Stimulated activated CD8-positive, alpha-beta memory T cell treated with anti-CD3 and anti-CD28 coated beads, Interleukin-4, amount 100 ng/mL, for 1 hour (primary cell): Measurements from ENCODE around the gene MACF1.
A peak's percentile ranks its signal among the peaks of the same experiment; 100 is the strongest.

ENCODE experiments used
- DNase-seq, 2 donors: peaks; one replicate each; pipeline ENCODE4 v3.0.0-alpha.2; 2020; ENCODE audit warnings: low read depth in 2 of 2, low spot score in 1 of 2

MACF1 gene

DNA sequence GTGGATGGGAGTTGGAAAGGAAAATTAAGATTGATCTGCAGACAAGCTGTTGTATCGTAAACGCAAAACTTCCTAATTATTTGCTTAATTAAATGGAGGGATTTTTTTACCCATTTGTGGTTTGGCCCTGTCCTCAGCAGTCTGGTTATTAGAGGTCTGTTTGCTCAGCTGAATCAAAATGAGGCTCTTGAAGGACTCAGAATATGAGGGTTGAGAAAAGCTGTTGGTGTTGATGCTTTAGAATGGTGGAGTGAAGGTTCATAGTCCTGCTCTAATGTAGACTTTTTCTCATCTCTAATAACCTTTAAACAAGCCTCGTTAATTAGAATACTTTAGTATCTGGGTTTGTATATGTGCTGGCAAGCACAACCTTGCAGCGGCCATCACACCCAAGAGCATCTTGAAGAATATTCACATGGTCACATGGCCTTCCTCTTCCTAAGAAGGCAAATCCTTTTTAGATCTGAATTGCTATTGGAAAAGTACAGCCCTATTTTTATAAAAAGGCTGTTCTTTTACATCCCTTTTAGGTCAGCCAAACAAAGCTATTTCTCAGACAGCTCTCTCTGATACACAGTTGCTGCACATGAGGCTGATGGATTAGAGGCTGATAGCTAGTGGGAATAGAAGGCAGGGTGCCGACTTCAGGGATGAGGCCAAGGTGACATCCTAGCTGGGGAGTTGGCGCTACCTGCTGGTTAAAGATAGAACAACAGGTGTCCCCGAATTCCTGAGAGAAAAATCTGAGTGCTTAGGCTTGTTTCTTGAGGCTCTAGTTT lies 53.8 kb downstream of the MACF1 start:
- peak; percentile 34 to 46 for DNase-seq

DNA sequence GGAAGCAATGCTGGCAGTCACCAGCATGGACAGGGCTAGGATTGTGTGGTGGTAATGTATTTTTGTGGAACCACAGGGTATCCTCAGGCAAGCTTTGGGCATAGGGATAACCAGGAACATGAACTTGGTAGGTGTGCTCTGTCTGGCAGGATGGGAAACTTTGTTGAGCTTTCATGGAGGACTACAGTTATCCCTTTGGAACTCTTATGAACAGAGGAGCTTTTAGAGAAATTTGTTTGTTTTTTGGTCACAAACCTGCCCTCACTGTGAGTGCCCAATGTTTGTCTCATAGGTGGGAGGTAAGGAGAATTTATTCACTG lies 54.4 kb downstream of the MACF1 start:
- DNase-seq = no peak

DNA sequence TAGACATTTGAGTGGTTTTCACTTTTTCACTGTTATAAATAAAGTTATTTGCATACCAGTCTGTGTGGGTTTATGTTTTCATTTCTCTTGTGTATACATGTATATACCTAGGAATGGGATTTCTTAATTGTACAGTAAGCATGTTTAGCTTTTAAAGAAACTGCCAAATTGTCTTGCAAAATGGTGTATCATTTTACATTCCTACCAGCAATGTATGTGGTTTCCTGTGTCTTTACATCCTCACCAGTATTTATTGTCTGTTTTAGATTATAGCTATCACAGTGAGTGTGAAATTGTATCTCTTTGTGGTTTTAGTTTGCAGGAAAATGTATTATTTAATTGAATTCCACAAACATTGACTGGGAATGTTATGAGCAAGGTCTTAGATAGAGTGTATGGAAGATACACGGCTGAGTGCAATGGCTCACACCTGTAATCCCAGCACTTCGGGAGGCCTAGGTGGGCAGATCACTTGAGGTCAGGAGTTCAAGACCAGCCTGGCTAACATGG lies 57.3 kb downstream of the MACF1 start:
- DNase-seq = no peak

DNA sequence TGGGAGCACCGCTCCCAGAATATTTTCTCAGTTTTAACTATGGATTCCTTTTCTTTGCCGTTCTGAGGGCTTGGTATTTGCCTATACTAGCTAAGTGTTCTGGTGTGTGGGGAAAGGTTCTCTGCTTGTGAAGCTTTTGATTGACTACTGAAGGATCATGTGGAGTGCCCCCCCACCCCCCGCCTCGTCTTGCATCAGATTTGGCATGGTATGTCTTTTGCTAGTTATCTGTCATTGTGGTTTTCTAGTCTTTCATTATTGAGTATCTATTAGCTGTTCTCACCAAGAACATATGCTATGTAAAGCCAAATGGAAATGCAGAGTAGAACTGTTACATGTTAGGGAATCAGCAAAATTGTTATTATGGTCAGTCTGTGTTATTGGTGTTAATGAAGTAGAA lies 58.3 kb downstream of the MACF1 start:
- no peak for DNase-seq

DNA sequence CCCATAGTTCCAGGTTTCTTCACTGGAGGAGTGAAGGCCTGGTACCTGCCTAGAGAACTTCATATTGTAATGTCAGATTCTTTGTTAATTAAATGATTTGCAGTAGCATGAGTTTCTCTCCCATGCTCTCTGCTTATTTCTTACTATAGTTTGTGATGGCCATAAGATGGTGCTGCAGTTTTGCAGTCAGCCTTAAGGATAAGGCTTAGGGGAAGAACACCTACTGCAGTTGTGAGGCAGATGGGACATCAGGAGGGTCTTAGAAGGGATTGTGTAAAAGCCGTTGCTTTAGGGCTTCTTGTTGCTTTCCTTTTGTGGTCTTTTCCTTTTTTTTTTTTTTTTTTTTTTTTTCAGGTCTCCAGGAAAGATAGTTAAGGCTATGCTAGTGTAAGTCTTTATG lies 61.8 kb downstream of the MACF1 start:
- DNase-seq = no peak

DNA sequence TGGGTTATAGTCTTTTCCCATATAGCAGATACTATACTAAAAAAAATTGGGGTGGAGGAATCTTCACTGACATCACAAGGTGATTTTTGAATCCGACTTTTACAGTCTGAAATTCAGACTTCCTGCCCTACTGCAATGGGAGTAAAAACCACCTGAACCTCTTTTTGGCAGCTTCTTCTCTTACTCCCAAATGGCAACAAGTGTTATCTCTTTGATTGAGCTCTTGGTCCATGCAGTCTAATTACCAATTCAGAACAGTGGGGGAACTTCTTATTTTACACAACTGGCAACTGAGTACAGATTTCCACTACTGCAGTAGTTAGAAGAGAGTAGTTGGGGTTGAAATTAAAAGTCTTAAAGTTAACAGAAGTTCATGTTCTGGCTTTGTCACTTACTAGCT lies 62.3 kb downstream of the MACF1 start:
- no peak for DNase-seq

DNA sequence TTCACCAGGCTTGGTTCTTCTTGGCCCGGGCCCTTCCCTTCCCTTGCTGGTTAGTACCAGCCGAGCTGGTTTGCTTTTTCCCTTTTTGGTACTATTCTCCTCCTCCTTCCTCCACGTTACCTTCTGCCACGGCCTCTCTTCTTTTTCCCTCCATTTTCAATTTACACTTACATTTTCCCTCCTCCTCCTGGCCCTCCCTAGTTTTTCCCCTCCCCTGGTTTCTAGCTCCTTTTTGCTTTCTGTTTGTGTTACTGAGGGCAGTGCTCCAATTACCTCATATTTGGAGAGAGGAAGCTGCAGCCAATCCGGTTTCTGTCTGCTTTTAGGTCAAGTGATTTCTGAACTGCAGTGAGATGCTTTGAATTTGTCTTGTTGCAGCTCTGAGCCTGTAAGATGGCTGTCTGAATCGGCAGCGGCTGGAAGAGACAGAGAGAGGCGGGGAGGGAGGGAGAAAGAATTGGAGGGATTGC lies 63.7 kb downstream of the MACF1 start:
- DNase-seq = no peak

DNA sequence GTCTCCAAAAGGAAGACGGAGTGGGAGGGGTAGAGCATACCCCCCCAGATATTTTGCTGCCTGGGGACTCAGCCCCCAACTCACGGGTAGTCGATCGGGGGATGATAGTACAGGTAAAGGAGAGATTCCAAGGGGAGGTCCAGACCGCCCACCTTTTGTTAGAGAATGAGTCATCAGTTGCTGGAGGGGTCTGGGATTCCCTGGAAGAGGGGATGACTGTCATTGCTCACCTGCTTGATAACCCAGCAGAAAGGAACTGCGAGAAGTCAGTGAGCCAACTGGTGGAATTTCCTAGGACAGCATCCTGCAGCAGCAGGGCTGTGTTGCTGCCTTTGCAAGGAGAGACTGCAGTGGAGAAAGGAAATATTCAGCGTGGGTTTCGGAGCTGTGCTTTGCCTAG lies 64.4 kb downstream of the MACF1 start:
- DNase-seq = no peak

DNA sequence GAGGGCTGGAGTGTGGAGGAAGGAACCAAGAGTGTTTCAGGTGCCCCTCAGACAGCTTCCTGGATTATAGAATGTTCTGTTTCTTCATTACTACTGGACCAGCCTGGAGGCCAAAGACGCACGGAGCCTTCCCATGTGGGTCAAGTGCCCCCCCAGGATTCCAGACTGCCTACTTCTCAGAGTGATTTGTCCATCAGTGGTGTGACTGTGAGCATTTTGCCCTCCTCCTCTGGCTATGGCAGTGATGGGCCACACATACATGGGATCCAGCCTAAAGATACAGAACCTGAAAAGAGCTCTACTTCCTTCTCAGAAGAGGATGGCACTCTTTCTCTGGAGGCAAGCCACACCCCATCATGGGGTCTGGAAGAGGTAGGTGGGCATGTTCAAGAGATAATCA lies 64.9 kb downstream of the MACF1 start:
- DNase-seq = no peak

DNA sequence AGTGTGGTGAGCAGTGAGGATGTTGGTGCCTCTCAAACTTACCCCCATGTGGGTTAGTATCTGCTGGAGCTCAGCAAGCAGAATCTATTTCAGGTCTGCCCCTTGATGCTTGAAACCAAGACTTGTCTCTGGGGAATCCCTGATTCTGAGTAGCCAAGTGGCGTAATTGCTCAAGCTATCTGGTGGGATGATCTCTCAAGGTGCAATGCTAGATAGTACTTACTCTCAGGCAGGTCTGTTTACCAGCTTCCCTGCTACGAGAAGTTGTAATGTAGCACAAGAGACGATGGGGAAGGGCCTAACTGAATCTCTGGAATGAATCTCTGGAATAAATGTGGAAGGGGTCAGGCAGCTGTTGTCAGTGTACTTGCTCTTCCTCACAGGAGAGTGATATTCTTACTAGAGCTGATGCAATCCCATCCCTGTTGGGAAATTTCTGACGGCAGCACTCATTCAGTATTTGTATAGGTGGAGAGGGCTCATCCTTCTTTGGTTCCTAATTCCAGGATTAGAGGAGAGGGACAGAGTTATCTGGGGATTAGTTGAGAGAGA lies 65.4 kb downstream of the MACF1 start:
- DNase-seq = no peak

DNA sequence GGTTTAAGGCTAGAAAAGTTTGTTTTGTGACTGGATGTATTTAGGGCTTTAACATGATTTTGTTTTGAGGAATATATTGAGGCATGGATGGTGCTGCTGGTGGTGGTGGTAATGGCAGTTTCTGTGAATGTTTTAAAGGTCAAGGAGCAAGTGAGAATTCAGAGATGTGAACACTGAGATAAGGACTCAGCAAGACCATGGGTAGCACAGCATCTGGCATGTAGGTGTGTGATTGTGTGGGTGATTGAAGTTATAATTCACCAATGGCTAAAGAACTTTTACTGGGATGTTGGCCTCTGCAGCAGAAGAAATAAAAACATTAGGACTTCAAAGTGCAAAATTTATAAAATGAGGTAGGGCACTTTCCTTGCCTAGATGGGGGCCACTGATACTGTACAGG lies 65.9 kb downstream of the MACF1 start:
- DNase-seq = no peak

DNA sequence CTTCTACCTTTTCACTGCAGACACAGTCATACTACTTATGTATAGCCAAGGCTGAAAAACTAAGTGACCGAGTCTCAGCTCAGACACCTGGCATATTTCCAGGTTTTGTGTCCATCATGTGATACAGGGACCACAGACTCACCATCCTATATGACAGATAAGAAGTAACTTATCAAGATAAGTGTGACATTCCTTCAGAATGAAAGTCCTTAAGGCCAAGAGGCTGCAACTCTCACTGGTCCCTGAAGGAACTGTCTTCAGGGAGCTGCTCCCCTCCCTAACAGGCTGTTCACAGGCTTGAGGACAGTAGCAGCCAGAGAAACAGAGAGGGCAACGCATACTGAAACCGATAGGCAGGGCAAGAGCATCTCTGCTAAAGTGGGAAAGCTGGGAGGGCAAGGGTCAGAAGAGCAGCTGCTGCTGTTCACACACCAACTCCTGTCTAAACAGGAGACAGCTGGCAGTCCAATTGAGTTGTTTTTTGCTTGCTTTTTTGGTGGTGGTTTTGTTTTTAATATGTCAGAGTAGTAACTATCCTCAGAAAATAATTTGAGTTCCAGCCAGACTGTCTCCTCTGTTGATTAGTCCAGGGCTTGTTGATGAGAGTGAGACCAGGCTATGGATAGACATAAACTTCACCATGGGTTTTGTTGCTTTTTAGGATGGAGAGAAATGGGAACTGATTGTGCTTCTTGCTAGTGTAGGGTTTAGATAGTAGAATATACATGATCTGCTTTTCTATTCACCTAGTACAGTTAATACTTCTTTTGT lies 67.7 kb downstream of the MACF1 start:
- no peak for DNase-seq

DNA sequence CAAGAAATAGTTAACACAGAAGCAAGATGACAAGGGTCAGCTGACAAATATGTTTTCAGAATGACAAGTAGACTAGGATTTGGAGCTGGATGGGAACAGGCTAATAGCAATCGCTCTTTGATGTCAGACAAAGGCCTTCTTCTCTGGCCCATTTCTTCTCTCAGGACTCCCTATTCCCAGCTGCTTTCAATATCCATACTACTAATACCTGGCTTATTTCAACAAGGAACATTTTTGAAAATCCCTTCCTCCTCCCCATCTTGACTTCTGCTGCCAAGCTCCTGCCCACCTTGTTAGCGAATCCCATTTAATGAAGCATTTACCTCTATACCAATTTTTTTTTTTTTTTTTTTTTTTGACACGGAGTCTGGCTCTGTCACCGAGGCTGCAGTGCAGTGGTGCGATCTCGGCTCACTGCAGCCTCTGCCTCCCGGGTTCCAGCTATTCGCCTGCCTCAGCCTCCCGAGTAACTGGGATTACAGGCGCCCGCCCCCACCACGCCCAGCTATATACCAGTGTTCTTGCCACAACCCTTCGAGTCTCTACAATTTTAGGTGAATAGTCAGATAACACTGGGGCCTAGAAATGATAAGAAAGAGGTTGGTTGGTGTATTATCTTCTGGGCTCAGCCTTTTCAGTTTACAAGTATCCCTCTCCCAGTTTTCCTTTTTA lies 68.4 kb downstream of the MACF1 start:
- no peak for DNase-seq

DNA sequence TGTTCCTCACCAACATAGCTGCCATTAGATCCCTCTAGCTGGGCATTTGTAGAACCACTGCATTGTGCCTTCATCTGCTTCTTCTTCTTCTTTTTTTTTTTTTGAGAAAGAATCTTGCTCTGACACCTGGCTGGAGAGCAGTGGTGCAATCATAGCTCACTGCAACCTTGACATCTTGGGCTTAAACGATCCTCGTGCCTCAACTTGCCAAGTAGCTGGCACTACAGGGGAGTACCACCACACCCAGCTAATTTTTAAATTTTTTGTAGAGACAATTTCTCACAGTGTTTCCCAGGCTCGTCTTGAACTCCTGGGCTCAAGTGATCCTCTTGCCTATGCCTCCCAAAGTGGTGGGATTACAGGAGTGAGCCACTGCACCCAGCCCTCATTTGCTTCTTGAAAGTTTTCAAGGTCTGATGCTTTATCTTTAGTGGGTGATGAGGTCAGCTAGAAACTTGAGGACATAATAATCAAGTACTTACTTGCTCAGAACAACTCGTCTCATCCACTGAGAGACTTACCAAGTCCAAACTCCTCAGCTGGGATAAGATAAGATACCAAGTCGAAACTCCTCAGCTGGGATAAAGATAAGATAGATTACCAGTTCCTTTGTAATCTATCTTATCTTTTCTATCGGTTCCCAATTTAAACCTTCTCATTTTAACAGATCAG lies 71.5 kb downstream of the MACF1 start:
- DNase-seq = no peak

DNA sequence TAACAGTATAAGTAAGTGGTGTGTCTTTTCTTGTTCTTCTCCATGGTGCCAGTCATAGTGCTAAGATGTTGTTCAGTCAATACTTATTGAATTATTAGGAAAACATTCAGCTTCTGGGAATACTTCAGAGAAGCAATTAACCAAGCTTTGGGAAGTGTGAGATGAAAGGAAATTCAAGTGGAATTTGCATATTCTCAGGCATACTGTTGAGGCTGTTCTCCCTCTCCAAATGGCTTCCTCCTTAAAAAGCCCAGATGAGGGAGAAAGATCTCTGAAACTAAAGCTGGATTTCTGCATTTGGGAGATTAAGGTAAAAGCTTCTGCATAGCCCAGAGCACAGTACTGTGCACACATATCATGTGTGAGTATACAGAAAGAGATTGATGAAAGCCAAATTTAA lies 73.4 kb downstream of the MACF1 start:
- DNase-seq = no peak

DNA sequence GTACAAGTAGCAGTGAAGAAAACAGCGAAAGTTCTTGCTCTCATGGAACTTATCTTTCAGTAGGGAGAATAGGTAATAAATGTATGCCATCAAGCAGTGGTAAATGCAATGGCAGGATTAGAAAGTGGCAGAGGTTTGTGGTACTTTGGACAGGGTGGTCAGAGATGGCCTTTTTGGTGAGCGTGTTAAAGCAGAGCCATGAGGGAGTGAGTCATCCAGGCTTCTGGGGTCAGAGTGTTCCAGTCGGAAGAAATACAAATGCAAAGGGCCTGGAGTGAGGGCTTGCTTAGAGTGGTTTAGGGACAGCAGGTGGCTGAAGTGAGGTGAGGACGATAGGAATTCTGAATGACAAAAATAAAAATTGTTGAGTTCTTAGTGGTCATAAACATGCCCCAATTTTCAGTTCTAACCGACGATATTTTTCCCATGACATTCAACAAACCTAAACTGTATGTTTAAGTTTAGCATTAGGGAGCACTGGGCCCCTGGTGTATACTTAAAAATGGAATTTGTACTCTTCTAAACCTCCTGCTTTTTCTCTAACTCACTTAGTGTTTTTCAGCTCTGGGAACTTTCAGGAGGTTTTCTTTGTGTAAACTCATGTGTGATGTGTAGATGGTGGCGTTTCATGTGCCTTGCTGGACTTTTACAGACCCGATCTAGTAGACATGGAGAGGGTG lies 78.2 kb downstream of the MACF1 start:
- DNase-seq = no peak

DNA sequence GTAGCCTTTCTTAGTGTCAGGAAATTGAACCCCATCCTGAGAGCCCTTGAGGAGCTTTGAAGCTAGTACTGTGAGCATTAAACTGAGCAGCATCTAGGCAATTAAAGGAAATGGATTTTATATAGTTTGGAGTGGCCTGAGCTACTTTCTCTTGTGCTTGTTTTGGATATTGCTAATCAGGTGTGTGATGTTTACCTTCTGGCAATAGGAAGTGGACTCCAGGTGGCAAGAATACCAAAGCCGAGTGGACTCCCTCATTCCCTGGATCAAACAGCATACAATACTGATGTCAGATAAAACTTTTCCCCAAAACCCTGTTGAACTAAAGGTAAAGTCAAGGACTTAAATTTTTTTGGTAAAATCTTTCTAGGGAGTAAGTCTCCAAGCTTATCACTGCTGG lies 79.4 kb downstream of the MACF1 start:
- no peak for DNase-seq

DNA sequence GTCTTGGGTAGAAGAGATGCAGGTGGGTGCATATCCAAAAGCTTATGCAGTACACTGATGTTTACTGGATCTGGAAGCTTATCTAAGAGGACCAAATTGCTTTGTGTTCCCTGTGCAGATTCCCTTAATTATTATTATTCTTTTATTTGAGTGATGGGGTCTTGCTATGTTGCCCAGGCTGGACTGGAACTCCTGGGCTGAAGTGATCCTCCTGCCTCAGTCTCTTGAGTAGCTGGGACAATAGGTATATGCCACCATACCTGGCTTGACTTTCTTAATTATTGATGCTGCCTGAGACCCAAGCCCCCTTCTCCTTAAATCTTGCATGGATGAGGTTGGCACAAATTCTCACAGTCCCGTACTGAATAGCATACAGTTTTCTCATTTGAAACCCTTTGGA lies 83.0 kb downstream of the MACF1 start:
- DNase-seq = no peak

DNA sequence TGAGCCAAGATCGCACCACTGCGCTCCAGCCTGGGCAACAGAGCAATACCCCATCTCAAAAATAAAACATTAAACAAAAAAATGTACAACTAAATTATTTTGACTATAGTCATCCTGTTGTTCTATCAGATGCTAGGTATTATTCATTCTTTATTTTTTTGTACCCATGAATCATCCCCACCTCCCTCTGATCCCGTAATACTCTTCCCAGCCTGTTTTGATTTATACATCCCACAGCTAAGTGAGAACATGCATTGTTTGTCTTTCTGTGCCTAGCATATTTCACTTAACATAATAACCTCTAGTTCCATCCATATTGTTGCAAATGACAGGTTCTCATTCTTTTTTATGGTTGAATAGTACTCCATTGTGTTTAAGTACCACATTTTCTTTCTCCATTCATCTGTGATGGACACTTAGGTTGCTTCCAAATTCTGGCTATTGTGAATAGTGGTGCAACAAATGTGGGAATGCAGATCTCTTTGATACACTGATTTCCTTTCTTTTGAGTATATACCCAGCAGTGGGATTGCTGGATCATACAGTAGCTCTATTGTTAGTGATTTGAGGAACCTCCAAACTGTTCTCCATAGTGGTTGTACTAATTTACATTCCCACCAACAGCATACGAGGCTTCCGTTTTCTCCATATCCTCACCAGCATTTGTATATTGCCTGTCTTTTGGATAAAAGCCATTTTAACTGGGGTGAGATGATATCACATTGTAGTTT lies 84.4 kb downstream of the MACF1 start:
- no peak for DNase-seq

DNA sequence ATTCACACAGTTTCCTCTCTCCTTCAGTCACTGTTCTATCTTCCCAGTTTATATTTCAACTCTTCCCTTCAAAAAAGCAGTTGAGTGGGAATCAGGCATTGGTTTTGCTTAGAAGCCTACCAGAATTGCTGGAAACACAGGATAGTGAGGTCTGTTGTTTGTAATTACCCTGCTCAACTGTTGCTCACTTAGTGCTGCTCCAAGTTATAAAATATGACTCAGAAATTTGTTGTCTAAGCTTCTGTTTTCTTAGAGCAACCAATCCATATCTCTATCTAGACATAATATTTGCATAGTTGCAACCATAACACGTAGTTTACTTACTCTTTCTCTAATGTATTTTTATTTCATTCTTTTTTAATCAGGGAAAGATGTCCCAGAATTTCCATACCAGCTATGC lies 87.9 kb downstream of the MACF1 start:
- no peak for DNase-seq
